GM13977 (cell line): Measurements from ENCODE around the gene FGF13.

Experiments
- DNase-seq: peaks from one replicate; pipeline ENCODE4 v3.0.0; 2012; ENCODE audit warnings: low spot score
- in situ Hi-C: fragments of 300-500 bp; cut with MboI; formaldehyde crosslinking; loops from one replicate; pipeline ENCODE4 v1.12.0; 2022; ENCODE audit warnings: low sequenced_read_pairs, low pct_unique_long_range_greater_than_20kb, mixed read lengths, inconsistent platforms; ENCODE audit not compliant: unreplicated experiment
- TF ChIP-seq, protein P1 (sequence below): IDR thresholded peaks from 2 replicates; pipeline ENCODE4 v1.5.1; 2012; ENCODE audit warnings: mild to moderate bottlenecking, control low read depth; ENCODE audit not compliant: insufficient read depth; ENCODE audit errors: extremely low read depth, missing control alignments

The FGF13 gene

DNA sequence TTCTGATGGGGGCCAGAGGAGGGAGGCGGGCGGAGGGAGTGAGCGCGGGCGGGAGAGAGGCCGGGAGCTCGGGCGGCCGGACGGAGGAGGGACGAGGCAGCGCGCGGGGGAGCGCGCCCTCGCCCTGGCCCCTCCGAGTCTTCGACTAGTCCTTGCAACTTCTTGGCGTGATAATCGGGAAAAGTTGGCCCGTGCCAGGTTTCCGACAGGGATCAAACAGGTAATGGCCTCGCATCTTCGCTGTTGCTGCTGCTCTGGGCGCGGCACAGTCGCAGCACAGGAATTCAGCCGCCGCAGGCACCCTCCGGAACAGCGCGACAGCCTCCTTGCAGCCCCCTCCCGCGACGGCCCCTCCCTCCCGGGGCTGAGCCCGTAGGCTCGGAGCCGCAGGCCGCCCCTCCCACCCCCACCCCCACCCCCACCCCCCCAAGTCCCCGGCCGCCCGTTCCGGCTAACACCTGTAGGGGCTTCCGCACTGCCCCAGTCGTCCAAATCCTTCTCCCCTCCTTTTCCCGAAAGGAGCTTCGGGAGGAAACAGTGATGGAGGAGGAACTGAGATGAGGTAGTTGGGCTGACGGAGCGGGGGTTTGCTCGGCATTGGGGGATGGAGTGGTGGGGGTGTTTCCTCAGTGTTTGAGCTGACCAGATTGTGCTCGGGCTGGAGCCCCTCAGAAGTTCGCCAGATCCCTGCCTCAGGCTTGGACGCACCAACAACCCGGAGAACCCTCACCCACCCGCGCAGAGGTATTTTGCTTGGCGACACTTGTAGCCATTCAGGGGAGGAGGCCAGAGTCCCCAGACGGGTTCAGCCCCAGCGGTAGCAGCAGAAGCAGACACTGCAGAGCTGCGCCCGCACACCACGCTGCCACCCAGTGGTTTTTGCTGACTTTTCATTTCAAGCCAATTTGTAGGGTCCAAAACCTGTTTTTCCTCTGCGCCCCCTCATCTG is at the start of gene FGF13:
Gene FGF13 (minus strand): TSS at position 319 of the 949 bp plus-strand sequence. CDS start 714 bp downstream, outside the sequence.
- TF ChIP-seq, protein P1, sequence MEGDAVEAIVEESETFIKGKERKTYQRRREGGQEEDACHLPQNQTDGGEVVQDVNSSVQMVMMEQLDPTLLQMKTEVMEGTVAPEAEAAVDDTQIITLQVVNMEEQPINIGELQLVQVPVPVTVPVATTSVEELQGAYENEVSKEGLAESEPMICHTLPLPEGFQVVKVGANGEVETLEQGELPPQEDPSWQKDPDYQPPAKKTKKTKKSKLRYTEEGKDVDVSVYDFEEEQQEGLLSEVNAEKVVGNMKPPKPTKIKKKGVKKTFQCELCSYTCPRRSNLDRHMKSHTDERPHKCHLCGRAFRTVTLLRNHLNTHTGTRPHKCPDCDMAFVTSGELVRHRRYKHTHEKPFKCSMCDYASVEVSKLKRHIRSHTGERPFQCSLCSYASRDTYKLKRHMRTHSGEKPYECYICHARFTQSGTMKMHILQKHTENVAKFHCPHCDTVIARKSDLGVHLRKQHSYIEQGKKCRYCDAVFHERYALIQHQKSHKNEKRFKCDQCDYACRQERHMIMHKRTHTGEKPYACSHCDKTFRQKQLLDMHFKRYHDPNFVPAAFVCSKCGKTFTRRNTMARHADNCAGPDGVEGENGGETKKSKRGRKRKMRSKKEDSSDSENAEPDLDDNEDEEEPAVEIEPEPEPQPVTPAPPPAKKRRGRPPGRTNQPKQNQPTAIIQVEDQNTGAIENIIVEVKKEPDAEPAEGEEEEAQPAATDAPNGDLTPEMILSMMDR, result peak; percentile 10
- peak; percentile 46 for DNase-seq
- in situ Hi-C loops, result no loop called here

DNA sequence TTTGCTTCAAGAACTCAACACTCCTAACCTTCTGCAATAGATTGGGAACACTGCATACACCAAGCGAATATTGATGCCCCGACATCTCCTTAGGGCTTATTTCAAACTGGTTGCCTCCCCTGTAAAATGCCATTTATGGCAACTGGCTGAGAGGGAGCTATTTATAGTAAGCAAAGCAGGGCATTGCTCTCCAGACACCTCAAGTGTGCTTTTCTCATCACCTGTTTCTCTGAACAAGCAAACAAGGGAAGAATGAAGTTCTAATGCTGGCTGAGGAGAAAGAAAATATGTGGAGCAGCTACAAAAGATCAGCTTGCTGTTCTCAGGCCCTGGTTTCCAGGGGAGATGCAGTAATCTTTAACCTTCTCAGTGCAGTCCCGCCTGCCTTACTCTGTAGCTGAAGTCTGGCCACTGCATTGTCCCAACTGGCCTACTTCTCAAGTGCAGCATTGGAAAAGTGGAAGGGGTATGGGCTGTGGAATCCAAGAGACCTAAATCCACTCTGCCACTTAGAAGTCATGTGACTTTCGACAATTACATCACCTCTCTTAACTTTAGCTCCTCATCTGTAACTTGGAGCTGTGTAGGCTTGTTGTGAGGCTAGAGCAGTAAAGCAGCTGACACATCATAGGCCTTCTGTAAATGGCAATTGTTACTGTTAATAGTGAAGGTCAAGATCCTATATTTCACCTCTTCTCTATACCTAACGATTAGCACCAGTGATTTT is 47.9 kb upstream of the FGF13 start:
- in situ Hi-C loops, result no loop called here
- no peak for DNase-seq
- TF ChIP-seq, protein P1, result no peak

DNA sequence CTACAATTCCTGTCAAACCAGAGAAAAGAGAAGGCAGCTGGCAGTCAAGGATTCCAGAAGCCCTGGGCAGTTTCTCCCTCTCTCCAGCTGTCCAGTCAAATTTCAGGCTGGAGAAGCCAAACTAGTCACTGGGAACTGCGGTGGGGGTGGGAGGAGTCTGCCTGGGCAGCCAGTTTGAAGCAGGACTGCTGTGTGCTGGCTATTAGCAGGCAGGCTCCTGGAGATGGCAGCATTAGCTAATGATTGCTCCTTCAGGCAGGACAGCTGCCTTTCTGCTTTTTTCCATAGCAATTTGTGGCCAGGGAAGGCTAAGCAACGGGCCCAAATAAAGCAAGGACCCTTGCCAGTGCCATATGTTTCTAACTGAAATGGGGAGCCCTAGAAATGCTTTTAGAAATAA is 44.7 kb upstream of the FGF13 start:
- TF ChIP-seq, protein P1, result no peak
- DNase-seq, result no peak
- in situ Hi-C loops, result no loop called here

DNA sequence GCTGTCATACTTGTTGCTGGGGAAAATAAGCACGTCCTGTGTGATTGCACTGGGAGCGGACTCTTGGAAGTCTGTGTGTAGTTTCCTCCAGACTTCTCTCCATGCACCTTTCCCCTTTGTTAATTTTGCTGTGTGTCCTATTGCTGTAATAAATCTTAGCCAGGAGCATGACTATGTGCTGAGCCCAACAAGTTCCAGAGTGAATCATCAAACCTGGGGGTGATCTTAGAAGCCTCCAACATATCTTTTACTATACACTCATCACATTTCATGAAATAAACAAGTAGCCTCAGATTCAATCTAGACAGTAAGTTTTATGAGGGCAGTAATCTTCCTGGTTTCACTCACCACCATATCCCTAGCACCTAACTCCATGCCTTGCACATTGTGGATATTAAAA is 43.3 kb upstream of the FGF13 start:
- in situ Hi-C loops, result no loop called here
- TF ChIP-seq, protein P1, result no peak
- DNase-seq, result no peak

DNA sequence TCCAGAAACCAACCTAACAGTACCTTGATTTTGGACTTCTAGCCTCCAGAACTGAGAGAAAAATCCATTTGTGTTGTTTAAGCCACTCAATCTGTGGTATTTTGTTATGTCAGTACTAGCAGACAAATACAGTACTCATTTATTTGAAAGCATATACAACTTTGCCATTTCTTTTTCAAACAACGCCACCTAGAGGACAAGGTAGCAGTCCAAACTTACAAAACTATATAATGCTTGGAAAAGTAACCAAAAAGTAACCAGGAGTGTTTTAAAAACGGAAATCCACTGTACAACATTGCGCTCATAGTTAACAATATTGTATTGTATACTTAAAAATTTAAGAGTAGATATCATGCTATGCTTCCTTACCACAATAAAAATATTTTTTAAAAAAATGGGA is 37.0 kb upstream of the FGF13 start:
- TF ChIP-seq, protein P1, result peak; percentile 67
- in situ Hi-C loops, result loop anchor here (25.0 kb wide), 1 partner anchor 561 kb away; no protein-coding TSS in a partner anchor
- DNase-seq, result no peak

DNA sequence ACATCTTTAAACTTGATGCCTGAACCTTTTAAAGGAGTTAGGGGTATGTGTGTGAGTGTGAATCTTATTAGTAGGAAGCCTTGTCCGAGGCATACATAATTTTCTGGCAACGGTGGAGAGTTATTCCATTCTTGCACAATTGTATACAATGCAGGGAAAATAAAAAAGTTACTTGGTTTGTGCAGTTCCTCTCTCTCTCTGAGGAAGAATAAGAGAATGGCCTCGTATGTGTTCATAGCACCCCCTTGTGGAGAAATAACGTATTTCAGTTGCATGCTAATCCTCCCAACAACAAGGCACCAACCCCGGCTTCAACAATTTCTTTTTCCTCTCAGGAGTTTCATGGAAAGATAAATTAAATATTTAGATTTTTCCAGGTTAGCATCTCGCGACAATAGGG is 33.7 kb upstream of the FGF13 start:
- TF ChIP-seq, protein P1, result peak; percentile 67
- in situ Hi-C loops, result loop anchor here (25.0 kb wide), 1 partner anchor 558 kb away; no protein-coding TSS in a partner anchor
- peak; percentile 15 for DNase-seq
